SK-N-MC (cell line): ENCODE data around the gene METTL25.

Source experiments
- EZH2 ChIP-seq: fragments of 200-600 bp; sonication (generic); IDR thresholded peaks from one replicate; pipeline ENCODE4 v1.6.1; 2017; ENCODE audit warnings: antibody characterized with exemption
- POLR2AphosphoS5 ChIP-seq: IDR thresholded peaks from 2 replicates; pipeline ENCODE4 v1.6.1; 2012; ENCODE audit warnings: mild to moderate bottlenecking, low read depth, low read length, borderline replicate concordance

DNA sequence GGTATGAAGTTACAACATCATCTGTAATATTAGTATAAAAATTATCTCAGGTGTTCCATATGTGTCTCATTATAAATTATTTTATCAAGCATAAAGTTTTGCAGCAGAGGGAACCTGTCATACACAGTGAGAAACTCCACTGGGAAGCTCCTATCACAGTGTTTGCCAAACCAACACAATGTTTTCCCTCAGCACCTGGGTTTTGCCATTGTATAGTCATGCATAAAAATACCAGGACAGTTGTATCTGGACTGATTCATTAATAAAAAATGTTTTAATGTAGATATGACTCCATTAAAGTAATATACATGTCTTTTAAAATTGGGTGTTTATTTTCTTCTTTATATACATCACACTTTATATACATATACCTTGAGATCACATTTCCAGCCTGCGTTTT lies 56.6 kb downstream of the METTL25 start:
- TF ChIP-seq EZH2 (no peak), POLR2AphosphoS5 (no peak)
